Mucosa of descending colon (tissue), 3 donors: ENCODE results near the gene RNF214. TPM values are rescaled to one million over a fixed set of nuclear protein-coding genes. Genes with fewer than 3 reads are reported as not detected.
A peak's percentile ranks its signal among the peaks of the same experiment; 100 is the strongest.

Experiments
- ATAC-seq: fragments of 200-7000 bp; cut with Tn5 transposase; one replicate; pipeline ENCODE4 v1.9.1; 2020; ENCODE audit warnings: mild to moderate bottlenecking, moderate library complexity
- DNase-seq, 3 donors: peaks; one replicate each; pipeline ENCODE4 v3.0.0-alpha.2; 2020
- H3K36me3 ChIP-seq: fragments of 200-600 bp; one replicate; pipeline ENCODE4 v1.8.0; 2021; ENCODE audit warnings: low read depth, mild to moderate bottlenecking
- H3K4me1 ChIP-seq: fragments of 200-600 bp; one replicate; pipeline ENCODE4 v1.8.0; 2021; ENCODE audit warnings: low read depth, mild to moderate bottlenecking
- H3K4me3 ChIP-seq: fragments of 200-600 bp; one replicate; pipeline ENCODE4 v1.8.0; 2021; ENCODE audit warnings: mild to moderate bottlenecking
- H3K9me3 ChIP-seq: fragments of 200-600 bp; one replicate; pipeline ENCODE4 v1.8.0; 2021; ENCODE audit warnings: mild to moderate bottlenecking
- intact Hi-C, 2 donors: fragments of 100-400 bp; cut with DNase I in 1 of 2; cut with micrococcal nuclease in 1 of 2; formaldehyde crosslinking; loops; one replicate each; pipeline versions ENCODE4 v1.11.0 to v1.11.1; 2022; cut with DNase I, micrococcal nuclease
- total RNA-seq, 3 donors: library from RNA; stranded (reverse); fragmentation: NEBNext Ultra II Directional in 2 of 3; extraction: Animal tissue kit (Norgen Biotek cat#: 25700) in 2 of 3; gene quantifications; one replicate each; pipeline versions ENCODE4 v1.2.1 to v1.2.4, GENCODE V29; 2021 to 2023
- TF ChIP-seq, protein P1 (sequence below): fragments of 200-600 bp; IDR thresholded peaks from one replicate; pipeline ENCODE4 v1.8.0; 2022; ENCODE audit warnings: antibody characterized with exemption, mild to moderate bottlenecking
- donor health status: DM: no; HTN: no; CAD: no; lungs with moderate emphysema.
- donor health status: DM: no; HTN: no; CAD: no.
- donor health status: DM: no; HTN: yes; CAD: no.

Gene RNF214
- total RNA-seq, 3 donors from 2014 or later: 22.0 to 38.1 (median 25.4) TPM

- TF ChIP-seq, protein P1, sequence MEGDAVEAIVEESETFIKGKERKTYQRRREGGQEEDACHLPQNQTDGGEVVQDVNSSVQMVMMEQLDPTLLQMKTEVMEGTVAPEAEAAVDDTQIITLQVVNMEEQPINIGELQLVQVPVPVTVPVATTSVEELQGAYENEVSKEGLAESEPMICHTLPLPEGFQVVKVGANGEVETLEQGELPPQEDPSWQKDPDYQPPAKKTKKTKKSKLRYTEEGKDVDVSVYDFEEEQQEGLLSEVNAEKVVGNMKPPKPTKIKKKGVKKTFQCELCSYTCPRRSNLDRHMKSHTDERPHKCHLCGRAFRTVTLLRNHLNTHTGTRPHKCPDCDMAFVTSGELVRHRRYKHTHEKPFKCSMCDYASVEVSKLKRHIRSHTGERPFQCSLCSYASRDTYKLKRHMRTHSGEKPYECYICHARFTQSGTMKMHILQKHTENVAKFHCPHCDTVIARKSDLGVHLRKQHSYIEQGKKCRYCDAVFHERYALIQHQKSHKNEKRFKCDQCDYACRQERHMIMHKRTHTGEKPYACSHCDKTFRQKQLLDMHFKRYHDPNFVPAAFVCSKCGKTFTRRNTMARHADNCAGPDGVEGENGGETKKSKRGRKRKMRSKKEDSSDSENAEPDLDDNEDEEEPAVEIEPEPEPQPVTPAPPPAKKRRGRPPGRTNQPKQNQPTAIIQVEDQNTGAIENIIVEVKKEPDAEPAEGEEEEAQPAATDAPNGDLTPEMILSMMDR: no peak
- intact Hi-C loops: no loop called here
- no peaks in the 10 kb centered on the region for H3K9me3 ChIP-seq
- peak in 2 of 3 donors; percentile 57 to 62 for DNase-seq
- H3K4me3 ChIP-seq: no peak overlapping the region
- no peaks in the 10 kb centered on the region for H3K36me3 ChIP-seq
- ATAC-seq: peak; percentile 60
- peaks cover 28% of the 10 kb centered on the region for H3K4me1 ChIP-seq
Measured at GRCh38 chr11:117195258-117195657, 37.2 kb upstream of the RNF214 start.

- H3K4me3 ChIP-seq: no peak overlapping the region
- ATAC-seq (no peak), DNase-seq (peak in 1 of 3 donors; percentile 33)
- no peaks in the 10 kb centered on the region for H3K36me3 ChIP-seq
- TF ChIP-seq, protein P1: no peak
- peaks cover 28% of the 10 kb centered on the region for H3K4me1 ChIP-seq
- intact Hi-C loops: no loop called here
- H3K9me3 ChIP-seq: no peaks in the 10 kb centered on the region
Measured at GRCh38 chr11:117195761-117196160, 36.7 kb upstream of the RNF214 start.

DNA sequence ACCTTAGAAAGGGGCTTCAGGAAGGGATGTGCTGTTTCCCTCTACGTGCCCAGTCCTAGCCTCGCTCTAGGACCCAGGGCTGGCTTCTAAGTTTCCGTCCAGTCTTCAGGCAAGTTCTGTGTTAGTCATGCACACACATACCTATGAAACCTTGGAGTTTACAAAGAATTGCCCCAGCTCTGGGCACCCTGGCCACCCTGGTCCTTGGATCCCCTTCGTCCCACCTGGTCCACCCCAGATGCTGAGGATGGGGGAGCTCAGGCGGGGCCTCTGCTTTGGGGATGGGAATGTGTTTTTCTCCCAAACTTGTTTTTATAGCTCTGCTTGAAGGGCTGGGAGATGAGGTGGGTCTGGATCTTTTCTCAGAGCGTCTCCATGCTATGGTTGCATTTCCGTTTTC is 35.5 kb upstream of the RNF214 start:
- Histone ChIP-seq H3K4me3 (no peak overlapping the region), H3K9me3 (no peaks in the 10 kb centered on the region), H3K36me3 (no peaks in the 10 kb centered on the region), H3K4me1 (peaks cover 28% of the 10 kb centered on the region)
- no peak for ATAC-seq
- DNase-seq: no peak
- intact Hi-C loops: no loop called here
- TF ChIP-seq, protein P1: no peak

DNA sequence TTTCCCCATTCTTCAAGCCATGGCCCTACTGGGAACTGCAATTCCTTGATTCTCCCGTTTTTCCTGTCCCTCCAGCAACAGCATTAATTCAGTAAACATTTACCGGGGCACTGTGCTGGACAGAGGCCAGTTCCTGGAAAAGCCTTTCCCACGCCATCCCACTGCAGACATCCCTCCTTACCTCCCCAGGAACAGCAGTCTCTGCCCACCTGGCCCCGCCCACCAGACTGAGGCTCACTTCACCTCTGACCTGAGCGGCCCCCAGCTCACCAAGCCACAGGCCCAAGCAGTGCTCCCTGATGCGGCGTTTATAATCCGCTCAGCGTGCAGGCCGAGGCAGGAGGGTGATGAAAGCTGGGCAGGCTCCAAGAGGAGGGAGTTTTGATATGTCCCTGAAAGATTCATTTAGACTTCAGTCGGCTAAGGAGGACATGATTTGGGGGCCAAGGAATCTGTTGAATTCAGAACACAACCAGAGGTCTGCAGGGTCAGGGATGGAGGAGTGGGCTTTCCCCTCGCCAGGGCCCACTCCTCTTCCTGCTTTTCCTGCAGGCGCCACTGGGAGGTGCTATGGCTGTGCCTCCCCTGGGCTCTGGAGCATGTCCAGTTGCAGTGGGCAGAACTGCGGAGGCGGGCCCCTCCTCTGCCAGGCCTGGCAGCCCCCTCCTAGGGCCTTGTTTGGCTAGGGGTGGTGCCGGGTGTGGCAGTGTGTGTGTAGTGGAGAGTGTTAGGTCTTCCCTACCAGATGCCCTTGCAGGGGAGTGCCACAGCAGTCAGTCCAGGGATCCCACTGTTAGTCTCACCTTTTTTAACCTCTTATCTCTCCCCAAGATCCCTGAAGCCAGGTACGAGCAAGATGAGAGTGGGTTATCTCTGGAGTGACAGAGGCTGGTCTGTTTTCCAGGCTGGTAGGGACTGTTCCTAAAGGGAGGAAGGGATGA is 34.7 kb upstream of the RNF214 start:
- H3K9me3 ChIP-seq: no peaks in the 10 kb centered on the region
- H3K36me3 ChIP-seq: no peaks in the 10 kb centered on the region
- intact Hi-C loops: no loop called here
- TF ChIP-seq, protein P1: peak; percentile 49
- no peak overlapping the region for H3K4me3 ChIP-seq
- peak in 2 of 3 donors; percentile 70 to 80 for DNase-seq
- H3K4me1 ChIP-seq: peaks cover 28% of the 10 kb centered on the region
- ATAC-seq: peak; percentile 61

DNA sequence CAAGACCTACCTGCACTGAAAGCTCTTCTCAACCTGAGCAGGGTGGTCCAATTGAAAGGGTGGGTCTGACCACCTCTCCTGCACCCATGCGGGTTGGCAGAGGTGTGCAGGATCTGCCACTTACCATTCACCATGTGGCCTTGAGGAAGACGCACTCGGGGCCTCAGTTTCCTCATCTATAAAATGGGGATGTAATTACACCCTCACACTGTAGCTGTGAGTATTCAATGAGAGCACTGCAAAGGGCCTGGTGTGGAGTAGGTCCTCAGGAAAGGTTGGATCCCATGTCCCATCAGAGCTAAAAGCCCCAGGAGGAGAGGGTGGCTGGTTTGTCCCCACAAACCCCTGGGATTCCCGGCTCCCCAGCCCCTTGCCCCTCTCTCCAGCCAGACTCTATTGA is 33.9 kb upstream of the RNF214 start:
- intact Hi-C loops: no loop called here
- TF ChIP-seq, protein P1: no peak
- Histone ChIP-seq H3K36me3 (no peaks in the 10 kb centered on the region), H3K9me3 (no peaks in the 10 kb centered on the region), H3K4me1 (peaks cover 28% of the 10 kb centered on the region), H3K4me3 (no peak overlapping the region)
- ATAC-seq: no peak
- peak in 1 of 3 donors; percentile 29 for DNase-seq
